HFF-Myc (cell line): ENCODE results near the gene SRGAP3.
"Not testable (repeated sequence)": the region's sequence is repeated elsewhere in the genome, so short reads cannot be mapped to it uniquely, and the experiment has no call there.

Source experiments
- DNase-seq: peaks from one replicate; pipeline ENCODE4 v3.0.0-alpha.2; 2011; ENCODE audit warnings: low read depth; ENCODE audit errors: extremely low read depth
- H3K4me3 ChIP-seq: replicated peaks from 2 replicates; pipeline ENCODE4 v1.5.1; 2011; ENCODE audit warnings: low read depth, mild to moderate bottlenecking, control low read depth, low read length
- CTCF ChIP-seq: IDR thresholded peaks from 2 replicates; pipeline ENCODE4 v1.5.1; 2012; ENCODE audit warnings: mild to moderate bottlenecking, low read depth, low read length, control low read depth; ENCODE audit errors: missing control alignments

Gene SRGAP3

GRCh38 chr3:9291821-9292410 lies 42.5 kb upstream of the SRGAP3 start:
- DNase-seq = no peak
- H3K4me3 ChIP-seq = no peak overlapping the region
- TF ChIP-seq CTCF = no peak

GRCh38 chr3:9290566-9290965 lies 41.1 kb upstream of the SRGAP3 start:
- TF ChIP-seq CTCF = no peak

GRCh38 chr3:9281533-9281932 lies 32.1 kb upstream of the SRGAP3 start:
- not testable (repeated sequence) for DNase-seq, H3K4me3 ChIP-seq

More at GRCh38 chr3:9290566-9290965, 41.1 kb upstream of the SRGAP3 start:
- H3K4me3 ChIP-seq = no peak overlapping the region
- DNase-seq = no peak

GRCh38 chr3:9280451-9281219 lies 31.2 kb upstream of the SRGAP3 start:
- no peak overlapping the region for H3K4me3 ChIP-seq
- DNase-seq = no peak
- no peak for TF ChIP-seq CTCF

- peak; percentile 51 for DNase-seq
- TF ChIP-seq CTCF = no peak
- no peak overlapping the region for H3K4me3 ChIP-seq
Measured at GRCh38 chr3:9279966-9280365, 30.5 kb upstream of the SRGAP3 start.

- no peak for TF ChIP-seq CTCF
- DNase-seq = no peak
- no peak overlapping the region for H3K4me3 ChIP-seq
Measured at GRCh38 chr3:9278498-9278897, 29.1 kb upstream of the SRGAP3 start.

- no peak overlapping the region for H3K4me3 ChIP-seq
- TF ChIP-seq CTCF = no peak
- no peak for DNase-seq
Measured at GRCh38 chr3:9278085-9278484, 28.6 kb upstream of the SRGAP3 start.
